Mammary epithelial cell (primary cell): ENCODE results near the gene ALK.

Experiments
- EZH2 ChIP-seq: IDR thresholded peaks from 2 replicates; pipeline ENCODE4 v1.6.1; 2012; ENCODE audit warnings: low read length, inconsistent platforms, borderline replicate concordance
- TF ChIP-seq, protein P1 (sequence below), 2 donors: IDR thresholded peaks in 1 of 2; conservative IDR thresholded peaks in 1 of 2; 2 replicates each; pipeline ENCODE4 v1.5.1; 2011 to 2012; ENCODE audit warnings: inconsistent platforms in 2 of 2, low read length in 2 of 2, mild to moderate bottlenecking in 2 of 2, control low read depth in 1 of 2, low read depth in 1 of 2; ENCODE audit not compliant: insufficient read depth in 1 of 2; ENCODE audit errors: extremely low read depth in 1 of 2

DNA sequence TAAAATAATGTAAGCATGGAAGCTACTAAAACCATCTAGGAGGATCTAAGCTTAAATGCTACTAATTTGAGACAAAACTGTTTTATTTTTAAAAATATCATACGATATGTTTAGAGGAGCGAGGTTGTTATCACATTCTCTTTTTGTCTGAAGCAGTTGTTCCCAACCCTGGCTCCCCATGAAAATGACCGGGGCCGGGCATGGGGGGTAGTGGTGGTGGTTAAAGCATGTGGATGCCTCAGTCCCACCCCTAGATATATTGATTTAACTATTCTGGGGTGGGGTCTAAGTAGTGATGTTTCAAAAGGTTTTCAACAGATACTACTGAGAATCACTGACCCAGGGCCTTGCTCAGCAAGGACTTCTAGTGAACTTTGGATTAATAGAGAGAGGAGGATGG, 359.8 kb downstream of the ALK start:
- TF ChIP-seq, protein P1, sequence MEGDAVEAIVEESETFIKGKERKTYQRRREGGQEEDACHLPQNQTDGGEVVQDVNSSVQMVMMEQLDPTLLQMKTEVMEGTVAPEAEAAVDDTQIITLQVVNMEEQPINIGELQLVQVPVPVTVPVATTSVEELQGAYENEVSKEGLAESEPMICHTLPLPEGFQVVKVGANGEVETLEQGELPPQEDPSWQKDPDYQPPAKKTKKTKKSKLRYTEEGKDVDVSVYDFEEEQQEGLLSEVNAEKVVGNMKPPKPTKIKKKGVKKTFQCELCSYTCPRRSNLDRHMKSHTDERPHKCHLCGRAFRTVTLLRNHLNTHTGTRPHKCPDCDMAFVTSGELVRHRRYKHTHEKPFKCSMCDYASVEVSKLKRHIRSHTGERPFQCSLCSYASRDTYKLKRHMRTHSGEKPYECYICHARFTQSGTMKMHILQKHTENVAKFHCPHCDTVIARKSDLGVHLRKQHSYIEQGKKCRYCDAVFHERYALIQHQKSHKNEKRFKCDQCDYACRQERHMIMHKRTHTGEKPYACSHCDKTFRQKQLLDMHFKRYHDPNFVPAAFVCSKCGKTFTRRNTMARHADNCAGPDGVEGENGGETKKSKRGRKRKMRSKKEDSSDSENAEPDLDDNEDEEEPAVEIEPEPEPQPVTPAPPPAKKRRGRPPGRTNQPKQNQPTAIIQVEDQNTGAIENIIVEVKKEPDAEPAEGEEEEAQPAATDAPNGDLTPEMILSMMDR (conservative IDR thresholded peaks at IDR 0.05 in 1 of 2, IDR thresholded peaks at IDR 0.05 in 1 of 2; ENCODE audit: extremely low read depth in 1 of 2, insufficient read depth in 1 of 2, low read depth in 1 of 2, low read length in 2 of 2): no peak
- TF ChIP-seq EZH2: no peak
